Fibroblast of peridontal ligament (primary cell): ENCODE data around the gene MKI67.

Source experiments
- DNase-seq: peaks from one replicate; pipeline ENCODE4 v3.0.0-alpha.2; 2010; ENCODE audit errors: extremely low read depth

MKI67 gene

GRCh38 chr10:128050121-128050516 is 76.1 kb downstream of the MKI67 start:
- no peak for DNase-seq

DNA sequence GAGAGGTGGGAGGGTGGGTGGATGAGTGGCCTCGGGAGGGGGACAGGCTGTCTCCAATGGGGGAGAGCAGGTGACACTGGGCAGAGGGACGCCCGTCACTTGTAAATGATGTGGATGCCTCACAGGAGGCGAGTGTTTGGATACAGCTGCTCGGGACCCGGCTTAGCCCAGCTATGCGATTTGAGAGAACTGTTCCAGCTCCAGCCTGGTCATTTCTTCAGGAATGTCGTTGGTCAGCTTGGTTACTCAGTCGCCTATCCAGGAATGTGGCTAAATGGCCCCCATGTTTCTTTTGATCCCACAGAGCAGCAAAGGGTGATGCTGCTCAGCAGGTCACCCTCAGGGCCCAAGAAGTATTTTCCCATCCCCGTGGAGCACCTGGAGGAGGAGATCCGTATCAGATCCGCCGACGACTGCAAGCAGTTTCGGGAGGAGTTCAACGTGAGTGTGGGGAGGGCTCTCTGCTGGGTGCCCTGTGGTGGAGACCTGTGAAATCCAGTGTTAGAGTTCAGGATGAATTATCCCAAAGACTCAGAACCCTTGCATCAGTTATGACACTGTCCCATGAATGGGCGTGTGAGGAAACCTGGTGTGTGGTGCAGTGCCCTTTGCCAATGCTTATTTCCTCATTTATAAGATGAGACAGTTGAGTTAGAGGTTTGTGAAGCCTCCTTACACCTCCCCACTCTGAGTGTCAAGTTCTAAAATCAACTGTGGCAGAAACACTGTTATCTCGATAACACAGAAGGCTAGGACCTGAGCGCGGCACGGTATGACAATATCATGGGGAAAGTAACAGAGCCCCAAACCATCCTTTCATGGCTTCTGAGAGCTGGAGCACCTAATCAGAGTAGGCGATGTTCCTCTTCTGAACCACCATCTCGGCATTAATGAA is 76.8 kb downstream of the MKI67 start:
- DNase-seq: no peak

- DNase-seq: no peak
Measured at GRCh38 chr10:128048819-128049210, 77.4 kb downstream of the MKI67 start.

DNA sequence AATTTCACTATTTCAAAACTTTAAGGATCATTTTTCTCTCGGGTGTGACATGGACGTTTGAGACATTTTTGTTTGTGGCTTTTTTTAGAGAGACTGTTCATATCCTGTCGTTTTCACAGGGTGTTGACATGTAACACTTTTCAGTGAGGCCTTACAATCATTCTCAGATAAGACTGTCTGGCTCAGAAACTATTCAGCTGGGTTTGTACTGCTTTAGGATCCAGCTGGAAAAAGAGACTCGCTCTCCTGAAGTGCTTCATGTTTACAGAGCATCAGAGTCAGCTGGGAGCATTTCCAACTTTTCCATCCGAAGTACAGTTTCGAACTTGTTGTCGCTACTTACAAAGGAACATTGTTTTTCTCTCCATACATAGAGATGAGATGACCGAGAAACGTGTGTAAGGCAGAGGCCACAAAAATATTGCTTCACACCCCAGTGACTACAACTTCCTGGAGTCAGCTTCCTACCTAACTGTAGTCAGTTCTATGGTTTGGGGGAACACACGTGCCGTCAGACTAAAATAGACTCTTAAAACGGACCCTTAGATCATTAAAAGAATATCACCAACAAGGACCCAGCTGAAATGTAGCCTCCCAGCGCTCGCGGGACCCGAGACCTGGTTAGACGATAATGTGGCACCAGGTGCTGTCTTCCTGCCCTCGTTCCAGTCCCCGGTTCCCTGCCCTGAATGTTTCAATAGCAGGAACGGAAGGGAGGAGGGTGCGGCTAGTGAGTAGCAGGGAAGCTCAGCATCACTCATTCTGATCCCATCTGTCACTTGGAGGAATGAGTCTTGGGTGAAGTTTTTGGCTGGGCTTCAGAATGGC is 78.0 kb downstream of the MKI67 start:
- DNase-seq: no peak

DNA sequence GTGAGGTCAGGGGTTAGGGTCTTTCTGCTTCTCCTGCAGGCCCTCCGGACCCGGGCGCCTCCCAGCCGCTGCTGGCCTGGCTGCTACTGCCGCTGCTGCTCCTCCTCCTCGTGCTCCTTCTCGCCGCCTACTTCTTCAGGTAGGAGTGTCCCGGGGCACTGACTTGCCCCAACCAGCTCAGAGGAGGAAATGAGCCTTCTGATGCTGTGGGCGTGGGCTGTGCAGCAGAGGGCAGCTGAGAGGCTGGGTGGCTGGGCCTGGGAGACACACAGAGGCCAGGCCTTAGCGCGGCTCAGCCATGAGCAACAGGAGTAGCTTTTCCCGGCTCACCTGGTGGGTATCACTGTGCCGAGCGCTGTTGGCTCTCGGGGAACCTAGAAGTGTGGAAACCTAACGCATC is 78.9 kb downstream of the MKI67 start:
- no peak for DNase-seq

DNA sequence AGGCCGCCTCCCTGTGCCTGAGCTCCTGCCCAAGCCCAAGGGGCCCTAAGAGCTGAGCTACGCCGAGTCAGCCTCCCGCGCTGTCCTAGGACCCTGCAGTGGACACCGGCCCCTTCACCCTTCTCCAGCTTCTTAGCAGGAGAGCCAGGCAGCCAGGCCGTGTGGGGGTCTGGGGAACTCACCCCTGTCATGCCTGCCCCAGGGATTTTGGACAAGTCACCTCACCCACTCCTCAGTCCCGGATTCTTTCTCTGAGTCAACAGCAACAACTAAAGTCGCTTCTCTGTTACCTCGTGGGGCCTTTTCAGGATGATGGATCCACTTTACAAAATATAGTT is 79.3 kb downstream of the MKI67 start:
- DNase-seq: no peak
